A673 (cell line): ENCODE data around the gene AP1AR.

Experiments
- CTCF ChIP-seq: fragments of 300-800, 200-600 bp; sonication (generic); conservative IDR thresholded peaks from 2 replicates; pipeline ENCODE4 v1.5.1; 2017; ENCODE audit warnings: low read depth, mild to moderate bottlenecking, antibody characterized with exemption, low read length, moderate library complexity, mixed read lengths
- EZH2 ChIP-seq: fragments of 200-600 bp; sonication (generic); IDR thresholded peaks from 2 replicates; pipeline ENCODE4 v1.6.1; 2017; ENCODE audit warnings: borderline replicate concordance, low read depth, mild to moderate bottlenecking, mixed read lengths, antibody characterized with exemption, low read length; ENCODE audit not compliant: poor library complexity, severe bottlenecking

GRCh38 chr4:112196461-112196860 lies 35.1 kb upstream of the AP1AR start:
- TF ChIP-seq CTCF (no peak), EZH2 (no peak)
